IMR-90 (cell line): Measurements from ENCODE around the gene NCAPG2. TPM values are rescaled to one million over a fixed set of nuclear protein-coding genes. Genes with fewer than 3 reads are reported as not detected.
A peak's percentile ranks its signal among the peaks of the same experiment; 100 is the strongest.
"Not testable (repeated sequence)": the region's sequence is repeated elsewhere in the genome, so short reads cannot be mapped to it uniquely, and the experiment has no call there.

Source experiments
- ATAC-seq: fragments of 200-7000 bp; cut with Tn5 transposase; 2 replicates; pipeline ENCODE4 v1.9.1; 2020; ENCODE audit warnings: low read depth, mild to moderate bottlenecking, moderate library complexity
- BruUV-seq: library from RNA; stranded (reverse); fragments of 400-500 nt; replicated peaks from 2 replicates; lab custom pipeline; 2021; lab: Mats Ljungman, UMichigan
- CTCF ChIA-PET: fragments of 300-600 bp; formaldehyde crosslinking; extraction: SDS; loops from one replicate; lab custom pipeline; 2021; ENCODE audit warnings: antibody characterized with exemption; lab: Yijun Ruan, JAX
- POLR2A ChIA-PET: fragments of 300-600 bp; sonication (Branson Sonifier 250); formaldehyde crosslinking; loops from one replicate; lab custom pipeline; 2022; ENCODE audit warnings: antibody characterized with exemption; ENCODE audit not compliant: unreplicated experiment; lab: Charles Lee
- DNase-seq: peaks from one replicate; pipeline ENCODE4 v3.0.0; 2013
- H2AFZ ChIP-seq: replicated peaks from 2 replicates; pipeline ENCODE3; 2013; ENCODE audit warnings: low read length, mild to moderate bottlenecking; ENCODE audit not compliant: poor library complexity
- H2AK5ac ChIP-seq: 2 replicates; pipeline ENCODE4 v1.6.1; 2013; ENCODE audit warnings: low read depth, low read length, inconsistent platforms
- H2AK9ac ChIP-seq: replicated peaks from 2 replicates; pipeline ENCODE3; 2013; ENCODE audit warnings: mild to moderate bottlenecking, low read depth, low read length, moderate library complexity; ENCODE audit not compliant: poor library complexity
- H2BK120ac ChIP-seq: 2 replicates; pipeline ENCODE4 v1.6.1; 2013; ENCODE audit warnings: low read depth, low read length, inconsistent platforms
- H2BK15ac ChIP-seq: 3 replicates; pipeline ENCODE4 v1.6.1; 2013; ENCODE audit warnings: low read depth, low read length, inconsistent platforms
- H2BK20ac ChIP-seq: 2 replicates; pipeline ENCODE4 v1.6.1; 2013; ENCODE audit warnings: low read depth, mild to moderate bottlenecking, inconsistent platforms, low read length, moderate library complexity
- H2BK5ac ChIP-seq: 2 replicates; pipeline ENCODE4 v1.6.1; 2013; ENCODE audit warnings: mild to moderate bottlenecking, low read depth, low read length, inconsistent platforms; ENCODE audit not compliant: poor library complexity, severe bottlenecking
- H3K14ac ChIP-seq: replicated peaks from 2 replicates; pipeline ENCODE4 v1.6.1; 2013; ENCODE audit warnings: low read depth, low read length, inconsistent platforms
- H3K18ac ChIP-seq: 2 replicates; pipeline ENCODE4 v1.6.1; 2013; ENCODE audit warnings: low read depth, low read length, control low read depth
- H3K23ac ChIP-seq: 2 replicates; pipeline ENCODE4 v1.6.1; 2013; ENCODE audit warnings: low read depth, low read length, inconsistent platforms
- H3K27ac ChIP-seq: 2 replicates; pipeline ENCODE4 v1.5.1; 2013; ENCODE audit warnings: mild to moderate bottlenecking, control low read depth, low read length; ENCODE audit not compliant: insufficient read depth
- H3K27me3 ChIP-seq: 2 replicates; pipeline ENCODE4 v1.6.1; 2013; ENCODE audit warnings: low read length; ENCODE audit not compliant: control insufficient read depth, insufficient read depth
- H3K36me3 ChIP-seq: 2 replicates; pipeline ENCODE4 v1.6.1; 2013; ENCODE audit warnings: low read length, mixed read lengths; ENCODE audit not compliant: control insufficient read depth, insufficient read depth
- H3K4ac ChIP-seq: 2 replicates; pipeline ENCODE4 v1.6.1; 2013; ENCODE audit warnings: low read depth, low read length, inconsistent platforms
- H3K4me1 ChIP-seq: 2 replicates; pipeline ENCODE4 v1.6.1; 2013; ENCODE audit warnings: low read length, mixed read lengths; ENCODE audit not compliant: control insufficient read depth, insufficient read depth
- H3K4me2 ChIP-seq: 2 replicates; pipeline ENCODE4 v1.6.1; 2013; ENCODE audit warnings: low read depth, mild to moderate bottlenecking, control low read depth, low read length, moderate library complexity
- H3K4me3 ChIP-seq: 2 replicates; pipeline ENCODE4 v1.5.1; 2013; ENCODE audit warnings: low read depth, mild to moderate bottlenecking, control low read depth, low read length, moderate library complexity; ENCODE audit not compliant: insufficient read depth
- H3K56ac ChIP-seq: 2 replicates; pipeline ENCODE4 v1.6.1; 2013; ENCODE audit warnings: low read length, inconsistent platforms; ENCODE audit not compliant: insufficient read depth; ENCODE audit errors: extremely low read depth
- H3K79me1 ChIP-seq, 2 experiments: 2 replicates each; pipeline ENCODE4 v1.6.1; 2013; ENCODE audit warnings: low read length in 2 of 2, inconsistent platforms in 1 of 2, low read depth in 1 of 2
- H3K9ac ChIP-seq: 2 replicates; pipeline ENCODE4 v1.6.1; 2013; ENCODE audit warnings: low read depth, low read length, control low read depth
- H3K9me1 ChIP-seq: 2 replicates; pipeline ENCODE4 v1.6.1; 2013; ENCODE audit warnings: low read length, inconsistent platforms; ENCODE audit not compliant: insufficient read depth
- H3K9me3 ChIP-seq: 2 replicates; pipeline ENCODE4 v1.6.1; 2013; ENCODE audit warnings: low read length; ENCODE audit not compliant: control insufficient read depth, insufficient read depth
- H4K20me1 ChIP-seq: 2 replicates; pipeline ENCODE4 v1.6.1; 2013; ENCODE audit warnings: low read length, inconsistent platforms; ENCODE audit not compliant: insufficient read depth
- H4K5ac ChIP-seq: 2 replicates; pipeline ENCODE4 v1.6.1; 2013; ENCODE audit warnings: mild to moderate bottlenecking, low read depth, low read length, control low read depth
- H4K8ac ChIP-seq, 2 experiments: 2 replicates each; pipeline ENCODE4 v1.6.1; 2013; ENCODE audit warnings: low read depth in 2 of 2, low read length in 2 of 2, control low read depth in 1 of 2, inconsistent platforms in 1 of 2
- H4K91ac ChIP-seq: 2 replicates; pipeline ENCODE4 v1.6.1; 2013; ENCODE audit warnings: low read depth, low read length, inconsistent platforms; ENCODE audit not compliant: insufficient read depth
- WGBS, 2 experiments: methylation state at CpG; one replicate each; pipeline versions ENCODE4 v1.1.5 to v1.1.7; 2013; ENCODE audit warnings: missing lambda C conversion rate in 2 of 2; ENCODE audit not compliant: insufficient read length in 1 of 2; ENCODE audit errors: extremely low coverage in 2 of 2; 5-methylcytosine and 5-hydroxymethylcytosine counted together
- dilution Hi-C: fragments of 300-500 bp; cut with HindIII; formaldehyde crosslinking; loops from one replicate; pipeline ENCODE4 v1.14.3; 2018; ENCODE audit warnings: low sequenced_read_pairs; ENCODE audit not compliant: unreplicated experiment
- in situ Hi-C: fragments of 300-500 bp; cut with MboI; formaldehyde crosslinking; loops from 3 replicates; pipeline ENCODE4 v1.14.3; 2019; ENCODE audit warnings: low sequenced_read_pairs, inconsistent platforms, mixed read lengths
- intact Hi-C: fragments of 100-400 bp; cut with micrococcal nuclease; formaldehyde crosslinking; loops from 2 replicates; pipeline ENCODE4 v1.10.0; 2022
- polyA plus RNA-seq, 3 experiments: library from polyadenylated mRNA; depleted of rRNA; stranded (reverse); fragments of >200 nt; gene quantifications; 2 replicates each; pipeline ENCODE4 v1.2.3, GENCODE V29; 2012; ENCODE audit warnings: low replicate concordance in 1 of 3
- total RNA-seq: library from RNA; depleted of rRNA; stranded (reverse); fragments of >200 nt; gene quantifications from 2 replicates; pipeline ENCODE4 v1.2.3, GENCODE V29; 2012

NCAPG2 gene
- total and polyA plus RNA-seq, 2 of the 4 experiments (the other 2 are of a cell fraction) = 25.6 to 25.8 TPM

DNA sequence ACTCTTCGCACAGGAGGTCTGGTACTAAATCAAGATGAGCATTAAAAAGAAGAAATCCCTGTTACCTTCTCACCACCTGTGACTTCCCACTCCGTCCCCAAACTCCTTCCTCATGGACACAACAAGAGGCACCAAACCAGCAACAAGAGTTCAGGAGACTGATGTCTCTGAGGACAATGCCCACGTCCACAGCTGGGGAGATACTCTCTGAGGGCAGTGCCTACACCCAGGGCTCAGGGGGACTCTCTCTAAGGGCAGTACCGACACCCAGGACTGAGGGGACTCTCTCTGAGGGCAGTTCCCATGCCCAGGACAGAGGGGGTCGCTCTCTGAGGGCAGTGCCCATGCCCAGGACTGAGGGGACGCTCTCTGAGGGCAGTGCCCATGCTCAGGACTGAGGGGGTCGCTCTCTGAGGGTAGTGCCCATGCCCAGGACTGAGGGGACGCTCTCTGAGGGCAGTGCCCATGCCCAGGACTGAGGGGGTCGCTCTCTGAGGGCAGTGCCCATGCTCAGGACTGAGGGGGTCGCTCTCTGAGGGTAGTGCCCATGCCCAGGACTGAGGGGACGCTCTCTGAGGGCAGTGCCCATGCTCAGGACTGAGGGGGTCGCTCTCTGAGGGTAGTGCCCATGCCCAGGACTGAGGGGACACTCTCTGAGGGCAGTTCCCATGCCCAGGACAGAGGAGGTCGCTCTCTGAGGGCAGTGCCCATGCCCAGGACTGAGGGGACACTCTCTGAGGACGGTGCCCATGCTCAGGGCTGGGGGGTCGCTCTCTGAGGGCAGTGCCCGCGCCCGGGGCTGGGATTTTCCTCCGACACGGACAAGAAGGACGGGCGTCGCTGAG lies 703 bp downstream of the NCAPG2 start:
- CTCF ChIA-PET = interaction anchor here (0.6 kb wide), 1 partner anchor 39 kb away, joined by 3 read pairs; no protein-coding TSS in a partner anchor
- H2BK20ac ChIP-seq, H2BK15ac ChIP-seq, DNase-seq, BruUV-seq, ATAC-seq, H3K4me1 ChIP-seq, H4K5ac ChIP-seq, H3K18ac ChIP-seq, H3K27me3 ChIP-seq, H3K36me3 ChIP-seq, in situ Hi-C loops, H3K9me3 ChIP-seq, POLR2A ChIA-PET, dilution Hi-C loops, H4K20me1 ChIP-seq: not testable (repeated sequence)
- peak overlapping the region; percentile 99 for H2AK9ac ChIP-seq
- H3K79me1 ChIP-seq = peaks cover 15 to 45% of the 10 kb centered on the region in 2 experiments
- peak overlapping the region; percentile 59 for H3K23ac ChIP-seq
- peak overlapping the region; percentile 39 for H2BK5ac ChIP-seq
- peak overlapping the region; percentile 25 for H3K4ac ChIP-seq
- peak overlapping the region; percentile 87 for H3K4me3 ChIP-seq
- H4K8ac ChIP-seq = peak overlapping the region in 1 of 2 experiments; percentile 19; a peak in 1 of 4 replicates
- H2BK120ac ChIP-seq = peak overlapping the region; percentile 8; the same call in 1 of the 2 replicates
- intact Hi-C loops = loop anchor here (2.0 kb wide), 4 partner anchors 37 to 153 kb away; partner anchors contain the start of genes DYNC2I1 and ESYT2
- peak overlapping the region; percentile 73 for H4K91ac ChIP-seq
- H3K4me2 ChIP-seq = peak overlapping the region; percentile 90
- peak overlapping the region; percentile 42 for H3K27ac ChIP-seq
- peak overlapping the region; percentile 73 for H3K9ac ChIP-seq
- peak overlapping the region; percentile 75 for H3K14ac ChIP-seq
- H3K9me1 ChIP-seq = peaks cover 19% of the 10 kb centered on the region
- peak overlapping the region; percentile 86 for H2AK5ac ChIP-seq
- H3K56ac ChIP-seq = 0 out of 2 replicates have a peak overlapping the region, but pooled peaks have one; percentile 35
- peak overlapping the region; percentile 92 for H2AFZ ChIP-seq
- 40% methylated on average over 1 of the region's 23 CpGs; no CpG with 5 or more reads in 1 of the 2 experiments for WGBS, 2 experiments
